Stomach (tissue), 4 donors: ENCODE data around the gene POGZ.
"Not testable (repeated sequence)": the region's sequence is repeated elsewhere in the genome, so short reads cannot be mapped to it uniquely, and the experiment has no call there.

Experiments used
- EP300 ChIP-seq: sonication (generic); formaldehyde crosslinking; IDR thresholded peaks from one replicate; pipeline ENCODE4 v1.6.1; 2017; ENCODE audit warnings: antibody characterized with exemption
- POLR2A ChIP-seq, 4 donors: fragments of 450-650 bp; IDR thresholded peaks; one replicate each; pipeline ENCODE4 v1.6.1; 2016; ENCODE audit warnings: antibody characterized with exemption in 4 of 4, control low read depth in 2 of 4, mild to moderate bottlenecking in 1 of 4, moderate library complexity in 1 of 4
- TF ChIP-seq, protein P1 (sequence below), 7 experiments: fragments of 450-650 bp in 4 of 7; fragments of 200-600 bp in 3 of 7; sonication (generic) in 3 of 7; IDR thresholded peaks; one replicate each; pipeline ENCODE4 v1.5.1; 2016 to 2019; ENCODE audit warnings: antibody characterized with exemption in 7 of 7, control low read depth in 2 of 7, mild to moderate bottlenecking in 1 of 7

- not testable (repeated sequence) for TF ChIP-seq POLR2A (IDR thresholded peaks at IDR 0.05); EP300
- TF ChIP-seq, protein P1, sequence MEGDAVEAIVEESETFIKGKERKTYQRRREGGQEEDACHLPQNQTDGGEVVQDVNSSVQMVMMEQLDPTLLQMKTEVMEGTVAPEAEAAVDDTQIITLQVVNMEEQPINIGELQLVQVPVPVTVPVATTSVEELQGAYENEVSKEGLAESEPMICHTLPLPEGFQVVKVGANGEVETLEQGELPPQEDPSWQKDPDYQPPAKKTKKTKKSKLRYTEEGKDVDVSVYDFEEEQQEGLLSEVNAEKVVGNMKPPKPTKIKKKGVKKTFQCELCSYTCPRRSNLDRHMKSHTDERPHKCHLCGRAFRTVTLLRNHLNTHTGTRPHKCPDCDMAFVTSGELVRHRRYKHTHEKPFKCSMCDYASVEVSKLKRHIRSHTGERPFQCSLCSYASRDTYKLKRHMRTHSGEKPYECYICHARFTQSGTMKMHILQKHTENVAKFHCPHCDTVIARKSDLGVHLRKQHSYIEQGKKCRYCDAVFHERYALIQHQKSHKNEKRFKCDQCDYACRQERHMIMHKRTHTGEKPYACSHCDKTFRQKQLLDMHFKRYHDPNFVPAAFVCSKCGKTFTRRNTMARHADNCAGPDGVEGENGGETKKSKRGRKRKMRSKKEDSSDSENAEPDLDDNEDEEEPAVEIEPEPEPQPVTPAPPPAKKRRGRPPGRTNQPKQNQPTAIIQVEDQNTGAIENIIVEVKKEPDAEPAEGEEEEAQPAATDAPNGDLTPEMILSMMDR (IDR thresholded peaks at IDR 0.05): not testable (repeated sequence)
Measured at GRCh38 chr1:151396265-151396664, 63.0 kb downstream of the POGZ start.
